ENCODE measurements around the gene NDUFS2.
A peak's percentile ranks its signal among the peaks of the same experiment; 100 is the strongest.

Gene NDUFS2

DNA sequence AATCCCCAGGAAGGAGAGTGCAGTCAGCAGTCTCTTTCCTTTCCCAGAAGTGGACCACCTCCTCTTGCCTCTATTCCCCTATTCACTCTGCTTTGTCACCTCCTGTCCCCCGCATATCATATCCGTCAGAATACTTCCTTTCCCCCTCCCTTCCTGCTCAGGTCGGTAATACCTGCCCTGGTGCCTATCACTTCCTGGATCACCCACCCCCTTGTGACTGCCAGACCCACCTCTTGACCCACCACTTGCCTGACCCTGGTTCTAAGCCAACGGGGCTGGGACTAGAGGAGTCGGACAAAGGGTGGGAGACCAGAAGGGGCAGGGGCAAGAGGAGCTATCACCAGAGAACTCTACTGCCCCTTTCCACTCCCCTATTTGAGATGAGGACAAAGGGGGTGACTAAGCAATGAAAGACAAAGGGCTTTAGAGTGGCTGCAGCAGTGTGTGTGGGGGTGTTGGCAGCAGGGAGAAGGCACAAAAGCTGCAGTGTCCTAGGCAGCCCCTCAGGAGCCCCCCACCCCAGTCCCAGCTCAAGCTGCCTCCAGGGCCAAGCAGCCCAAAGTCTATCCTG is 1.7 kb upstream of the NDUFS2 start:
- TF ChIP-seq, protein P1, sequence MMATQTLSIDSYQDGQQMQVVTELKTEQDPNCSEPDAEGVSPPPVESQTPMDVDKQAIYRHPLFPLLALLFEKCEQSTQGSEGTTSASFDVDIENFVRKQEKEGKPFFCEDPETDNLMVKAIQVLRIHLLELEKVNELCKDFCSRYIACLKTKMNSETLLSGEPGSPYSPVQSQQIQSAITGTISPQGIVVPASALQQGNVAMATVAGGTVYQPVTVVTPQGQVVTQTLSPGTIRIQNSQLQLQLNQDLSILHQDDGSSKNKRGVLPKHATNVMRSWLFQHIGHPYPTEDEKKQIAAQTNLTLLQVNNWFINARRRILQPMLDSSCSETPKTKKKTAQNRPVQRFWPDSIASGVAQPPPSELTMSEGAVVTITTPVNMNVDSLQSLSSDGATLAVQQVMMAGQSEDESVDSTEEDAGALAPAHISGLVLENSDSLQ (IDR thresholded peaks at IDR 0.05) = no peak
- TF ChIP-seq SP1 (IDR thresholded peaks at IDR 0.05) (no peak), ELF4 (IDR thresholded peaks at IDR 0.05) (no peak), LEF1 (IDR thresholded peaks at IDR 0.05; ENCODE audit: borderline replicate concordance) (no peak), HDGF (IDR thresholded peaks at IDR 0.05; ENCODE audit: borderline replicate concordance) (no peak), CTBP1 (IDR thresholded peaks at IDR 0.05; ENCODE audit: borderline replicate concordance) (no peak), FOXK2 (IDR thresholded peaks at IDR 0.05) (no peak), ZNF384 (IDR thresholded peaks at IDR 0.05) (no peak), L3MBTL2 (conservative IDR thresholded peaks at IDR 0.05) (no peak), SUZ12 (IDR thresholded peaks at IDR 0.05) (no peak), FOXM1 (IDR thresholded peaks at IDR 0.05; ENCODE audit: borderline replicate concordance) (no peak), FOXA1 (IDR thresholded peaks at IDR 0.05) (no peak), TARDBP (IDR thresholded peaks at IDR 0.05) (no peak), NFRKB (IDR thresholded peaks at IDR 0.05) (no peak), ARNT (IDR thresholded peaks at IDR 0.05) (no peak), BHLHE40 (IDR thresholded peaks at IDR 0.05; ENCODE audit: borderline replicate concordance) (no peak)
- CTCF ChIA-PET = interaction anchor here (0.6 to 2.4 kb wide), 2 partner anchors 8 to 102 kb away, joined by 5 to 9 read pairs; no protein-coding TSS in a partner anchor
- no peak for DNase-seq (ENCODE audit: extremely low spot score)
- POLR2A ChIA-PET = interaction anchor here (1.5 kb wide), 1 partner anchor 47 kb away, joined by 4 read pairs; the partner anchor contains the start of gene UFC1

DNA sequence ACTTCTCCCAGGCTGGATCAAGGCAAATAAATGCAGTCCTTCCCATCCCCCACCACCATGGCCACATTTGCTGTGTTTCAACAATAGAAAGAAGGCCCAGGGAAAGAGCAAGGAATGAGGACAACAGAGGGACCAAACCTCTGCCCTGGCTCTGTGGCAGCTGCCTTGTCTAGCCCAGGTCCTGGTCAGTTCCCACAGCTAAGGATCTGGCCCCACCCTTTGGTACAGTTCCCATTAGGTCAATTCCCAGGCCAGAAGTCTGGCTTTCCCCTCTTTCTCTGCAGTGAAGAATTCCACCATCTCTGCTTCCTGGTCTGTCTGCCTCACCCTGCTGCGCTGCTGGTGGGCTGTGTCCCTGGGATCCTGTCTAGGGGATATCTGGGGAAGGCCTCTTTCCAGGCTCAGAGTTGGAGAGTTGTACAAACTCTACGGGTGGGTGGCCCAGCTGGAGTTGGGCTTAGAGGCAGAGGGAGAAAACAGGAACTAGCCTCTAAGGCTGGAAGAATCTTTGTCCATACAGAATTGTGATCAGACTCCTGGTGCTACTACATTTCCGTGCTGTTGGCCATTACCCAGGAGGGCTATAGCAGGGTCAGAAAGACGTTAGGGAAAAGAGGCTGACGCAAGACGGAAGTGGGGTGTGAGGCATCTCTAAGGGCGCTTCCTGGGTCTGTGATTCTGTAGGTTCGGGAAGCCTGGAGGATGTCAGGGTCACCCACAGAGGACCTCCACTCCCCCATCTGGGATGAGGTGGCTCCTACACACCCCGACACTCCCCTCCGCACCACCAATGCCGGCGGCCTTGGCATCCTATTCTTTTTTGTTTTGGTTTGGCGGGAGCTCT is 953 bp upstream of the NDUFS2 start:
- no peak for DNase-seq (ENCODE audit: extremely low spot score)
- ChIA-PET POLR2A (interaction anchor here (0.6 to 2.7 kb wide), 19 partner anchors 8 to 239 kb away, joined by 3 to 32 read pairs (median 5); partner anchors contain the start of genes APOA2, B4GALT3, FCER1G and MPZ), CTCF (interaction anchor here (0.6 to 2.4 kb wide), 3 partner anchors 8 to 101 kb away, joined by 4 to 9 read pairs (median 5); no protein-coding TSS in a partner anchor)
- TF ChIP-seq FOXM1 (IDR thresholded peaks at IDR 0.05; ENCODE audit: borderline replicate concordance) (no peak), TARDBP (IDR thresholded peaks at IDR 0.05) (no peak), NFRKB (IDR thresholded peaks at IDR 0.05) (no peak), ELF4 (IDR thresholded peaks at IDR 0.05) (no peak)

DNA sequence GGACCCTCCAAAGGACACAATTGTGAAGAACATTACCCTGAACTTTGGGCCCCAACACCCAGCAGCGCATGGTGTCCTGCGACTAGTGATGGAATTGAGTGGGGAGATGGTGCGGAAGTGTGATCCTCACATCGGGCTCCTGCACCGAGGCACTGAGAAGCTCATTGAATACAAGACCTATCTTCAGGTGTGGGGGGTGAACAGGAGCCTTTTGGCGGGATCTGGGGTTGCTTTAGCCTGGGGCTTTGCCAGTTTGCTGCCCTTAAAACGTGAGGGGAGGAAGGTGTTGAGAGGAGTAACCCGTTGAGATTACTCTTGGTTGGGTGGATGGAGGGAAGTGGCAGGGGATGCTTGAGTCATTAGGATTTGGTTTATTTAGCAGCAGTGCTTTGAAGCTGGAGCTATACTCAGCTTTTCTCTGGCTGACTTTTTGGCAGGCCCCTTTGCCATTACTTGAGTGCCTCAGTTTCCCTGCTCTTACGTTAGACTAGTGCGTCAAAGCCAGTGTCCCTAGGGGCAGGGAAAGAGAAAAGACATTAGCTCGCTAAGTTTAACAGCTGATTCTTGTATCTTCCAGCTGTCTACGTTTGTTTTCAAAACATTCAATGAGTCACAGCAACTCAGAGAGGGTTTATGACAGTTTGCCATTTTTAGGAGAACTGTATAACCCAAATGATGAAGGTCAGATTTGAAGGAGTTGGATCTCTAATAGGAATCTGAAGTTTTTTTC is 4.4 kb downstream of the NDUFS2 start:
- TF ChIP-seq L3MBTL2 (conservative IDR thresholded peaks at IDR 0.05) (no peak), TARDBP (IDR thresholded peaks at IDR 0.05) (no peak), SUZ12 (IDR thresholded peaks at IDR 0.05) (no peak), ZNF384 (IDR thresholded peaks at IDR 0.05) (no peak)
- no peak for DNase-seq (ENCODE audit: extremely low spot score)
- ChIA-PET CTCF (interaction anchor here (1.0 kb wide), 1 partner anchor 21 kb away, joined by 3 read pairs; no protein-coding TSS in a partner anchor), POLR2A (interaction anchor here (0.6 to 1.4 kb wide), 2 partner anchors 74 to 183 kb away, joined by 3 read pairs; partner anchors contain the start of gene DEDD)

DNA sequence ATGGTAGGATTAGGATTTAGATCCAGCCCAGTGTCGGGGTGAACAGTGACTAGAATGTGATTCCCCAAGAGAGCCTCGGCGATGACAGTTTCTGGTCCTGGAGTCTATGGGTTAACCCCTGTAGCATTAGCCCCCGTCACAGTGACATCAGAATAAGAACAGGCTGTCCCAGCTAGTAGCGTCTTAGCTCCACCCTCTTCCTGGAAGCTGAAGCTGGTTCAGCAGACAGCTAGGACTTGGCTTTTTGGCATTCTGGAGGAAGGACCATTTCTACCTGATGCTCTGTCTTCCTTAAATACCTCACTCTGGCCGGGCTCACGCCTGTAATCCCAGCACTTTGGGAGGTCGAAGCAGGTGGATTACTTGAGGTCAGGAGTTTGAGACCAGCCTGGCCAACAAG is 5.0 kb downstream of the NDUFS2 start:
- no peak for TF ChIP-seq FOXK2 (IDR thresholded peaks at IDR 0.05)
- no peak for TF ChIP-seq ZNF384 (IDR thresholded peaks at IDR 0.05)
- DNase-seq (ENCODE audit: extremely low spot score) = no peak
- CTCF ChIA-PET = interaction anchor here (1.0 kb wide), 1 partner anchor 20 kb away, joined by 3 read pairs; no protein-coding TSS in a partner anchor
- POLR2A ChIA-PET = no interaction called here

DNA sequence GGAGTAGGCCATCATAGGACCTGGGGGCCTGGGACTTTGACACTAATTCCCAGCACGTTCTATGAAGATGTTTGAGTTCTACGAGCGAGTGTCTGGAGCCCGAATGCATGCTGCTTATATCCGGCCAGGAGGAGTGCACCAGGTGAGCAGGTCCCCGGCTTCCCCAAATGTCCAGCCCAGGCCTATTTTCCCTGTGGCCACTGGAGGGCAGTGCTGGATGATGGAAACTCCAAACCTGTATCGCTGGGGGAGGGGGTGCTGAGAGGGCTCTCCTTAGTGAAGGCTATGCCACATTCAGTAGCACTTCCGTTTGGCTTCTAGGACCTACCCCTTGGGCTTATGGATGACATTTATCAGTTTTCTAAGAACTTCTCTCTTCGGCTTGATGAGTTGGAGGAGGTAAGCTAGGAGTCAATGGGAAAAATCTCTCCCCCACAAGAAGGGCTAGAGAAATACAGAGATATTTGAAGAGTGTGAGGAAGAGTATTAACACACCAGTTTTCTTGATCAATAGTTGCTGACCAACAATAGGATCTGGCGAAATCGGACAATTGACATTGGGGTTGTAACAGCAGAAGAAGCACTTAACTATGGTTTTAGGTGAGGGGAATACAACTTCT is 7.7 kb downstream of the NDUFS2 start:
- DNase-seq (ENCODE audit: extremely low spot score) = peak; percentile 89
- CTCF ChIA-PET = interaction anchor here (0.8 to 1.5 kb wide), 2 partner anchors 16 to 172 kb away, joined by 4 to 7 read pairs; no protein-coding TSS in a partner anchor

DNA sequence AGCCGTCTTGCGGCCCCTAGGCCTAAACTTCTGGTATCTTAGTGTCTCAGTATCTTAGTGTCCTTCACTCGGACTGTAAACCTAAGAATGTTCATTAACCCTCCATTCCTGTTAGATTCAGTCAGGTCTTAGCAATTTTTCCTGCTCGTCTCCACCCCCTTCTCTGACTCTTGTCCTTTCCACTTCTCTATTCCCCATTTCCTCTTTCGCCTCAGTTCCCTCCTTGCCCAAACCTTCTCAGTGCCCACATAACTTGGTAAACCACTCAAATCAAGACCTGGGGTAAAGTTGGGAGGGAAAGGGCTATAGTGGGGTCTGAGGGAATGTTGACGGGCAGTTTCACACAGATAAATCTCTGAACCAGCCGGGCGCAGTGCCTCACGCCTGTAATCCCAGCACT is 12.2 kb downstream of the NDUFS2 start:
- DNase-seq (ENCODE audit: extremely low spot score) = no peak
- POLR2A ChIA-PET = interaction anchor here (3.2 to 6.5 kb wide), 2 partner anchors 11 to 12 kb away, joined by 9 to 32 read pairs; partner anchors contain the start of genes NDUFS2 and TOMM40L
- CTCF ChIA-PET = no interaction called here
- TF ChIP-seq LEF1 (IDR thresholded peaks at IDR 0.05; ENCODE audit: borderline replicate concordance) (no peak), SP1 (IDR thresholded peaks at IDR 0.05) (no peak), ARNT (IDR thresholded peaks at IDR 0.05) (no peak), CTBP1 (IDR thresholded peaks at IDR 0.05; ENCODE audit: borderline replicate concordance) (no peak), ELF4 (IDR thresholded peaks at IDR 0.05) (no peak), L3MBTL2 (conservative IDR thresholded peaks at IDR 0.05) (no peak), NFRKB (IDR thresholded peaks at IDR 0.05) (no peak), TARDBP (IDR thresholded peaks at IDR 0.05) (no peak), FOXK2 (IDR thresholded peaks at IDR 0.05) (no peak), FOXA1 (IDR thresholded peaks at IDR 0.05) (no peak), SUZ12 (IDR thresholded peaks at IDR 0.05) (no peak), HDGF (IDR thresholded peaks at IDR 0.05; ENCODE audit: borderline replicate concordance) (no peak), ZNF384 (IDR thresholded peaks at IDR 0.05) (no peak), BHLHE40 (IDR thresholded peaks at IDR 0.05; ENCODE audit: borderline replicate concordance) (no peak), FOXM1 (IDR thresholded peaks at IDR 0.05; ENCODE audit: borderline replicate concordance) (no peak)
- TF ChIP-seq, protein P1 (IDR thresholded peaks at IDR 0.05) = no peak

More for the DNA sequence above, 7.7 kb downstream of the NDUFS2 start:
- POLR2A ChIA-PET = interaction anchor here (2.3 to 2.5 kb wide), 2 partner anchors 8 to 16 kb away, joined by 9 to 16 read pairs; partner anchors contain the start of genes NDUFS2 and TOMM40L
- TF ChIP-seq ARNT (IDR thresholded peaks at IDR 0.05) (no peak), HDGF (IDR thresholded peaks at IDR 0.05; ENCODE audit: borderline replicate concordance) (peak; percentile 12; the same call in 1 of the 2 replicates)

Measured in HEK293T (cell line).